AG09309 (cell line): Measurements from ENCODE around the gene TRAF7.

Experiments used
- DNase-seq: peaks from one replicate; pipeline ENCODE4 v3.0.0-alpha.2; 2010; ENCODE audit warnings: low read depth
- H3K4me3 ChIP-seq: 2 replicates; pipeline ENCODE4 v1.5.1; 2011; ENCODE audit warnings: mild to moderate bottlenecking, low read depth, low read length, moderate library complexity; ENCODE audit not compliant: control insufficient read depth
- CTCF ChIP-seq: IDR thresholded peaks from 2 replicates; pipeline ENCODE4 v1.5.1; 2011; ENCODE audit warnings: mild to moderate bottlenecking, low read depth, low read length, inconsistent platforms; ENCODE audit not compliant: insufficient read depth, control insufficient read depth; ENCODE audit errors: missing control alignments

TRAF7 gene

GRCh38 chr16:2162676-2163118, 7.1 kb downstream of the TRAF7 start:
- DNase-seq: no peak
- no peak for TF ChIP-seq CTCF
- no peak overlapping the region for H3K4me3 ChIP-seq

- H3K4me3 ChIP-seq: no peak overlapping the region
- DNase-seq: no peak
- TF ChIP-seq CTCF: no peak
These were observed 7.8 kb downstream of the TRAF7 start for GRCh38 chr16:2163211-2163881.

- H3K4me3 ChIP-seq: no peak overlapping the region
- no peak for DNase-seq
- no peak for TF ChIP-seq CTCF
These were observed 10.3 kb downstream of the TRAF7 start for GRCh38 chr16:2165861-2166260.

- no peak for TF ChIP-seq CTCF
- H3K4me3 ChIP-seq: no peak overlapping the region
- no peak for DNase-seq
These were observed 10.9 kb downstream of the TRAF7 start for GRCh38 chr16:2166263-2167067.

GRCh38 chr16:2167068-2167638, 11.6 kb downstream of the TRAF7 start:
- no peak for DNase-seq
- TF ChIP-seq CTCF: no peak
- no peak overlapping the region for H3K4me3 ChIP-seq

- no peak for TF ChIP-seq CTCF
- H3K4me3 ChIP-seq: no peak overlapping the region
- no peak for DNase-seq
These were observed 14.5 kb downstream of the TRAF7 start for GRCh38 chr16:2170080-2170479.
